ENCODE measurements around the gene ACTN1. TPM values are rescaled to one million over a fixed set of nuclear protein-coding genes. Genes with fewer than 3 reads are reported as not detected.

The ACTN1 gene
- total and polyA plus RNA-seq, 2 experiments from 2014 or later = 88.0 to 163 TPM

DNA sequence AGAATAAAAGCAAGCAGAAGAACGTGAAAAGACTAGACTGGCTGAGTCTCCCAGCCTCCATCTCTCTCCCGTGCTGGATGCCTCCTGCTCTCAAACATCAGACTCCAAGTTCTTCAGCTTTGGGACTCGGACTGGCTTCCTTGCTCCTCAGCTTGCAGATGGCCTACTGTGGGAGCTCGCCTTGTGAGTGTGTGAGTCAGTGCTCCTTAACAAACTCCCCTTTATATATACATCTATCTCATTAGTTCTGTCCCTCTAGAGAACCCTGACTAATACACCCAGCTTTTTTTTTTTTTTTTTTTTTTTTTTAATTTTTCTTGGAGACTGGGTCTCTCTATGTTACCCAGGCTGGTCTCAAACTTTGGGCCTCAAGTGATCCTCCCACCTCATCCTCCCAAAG is 46.9 kb downstream of the ACTN1 start:
- no peak overlapping the region for H3K27ac ChIP-seq
- H3K4me2 ChIP-seq = no peak overlapping the region
- TF ChIP-seq EZH2 (IDR thresholded peaks at IDR 0.05; ENCODE audit: borderline replicate concordance) (no peak), EZH2phosphoT487 (IDR thresholded peaks at IDR 0.05; ENCODE audit: low read depth, severe bottlenecking, unreplicated experiment) (no peak)
- TF ChIP-seq, protein P1, sequence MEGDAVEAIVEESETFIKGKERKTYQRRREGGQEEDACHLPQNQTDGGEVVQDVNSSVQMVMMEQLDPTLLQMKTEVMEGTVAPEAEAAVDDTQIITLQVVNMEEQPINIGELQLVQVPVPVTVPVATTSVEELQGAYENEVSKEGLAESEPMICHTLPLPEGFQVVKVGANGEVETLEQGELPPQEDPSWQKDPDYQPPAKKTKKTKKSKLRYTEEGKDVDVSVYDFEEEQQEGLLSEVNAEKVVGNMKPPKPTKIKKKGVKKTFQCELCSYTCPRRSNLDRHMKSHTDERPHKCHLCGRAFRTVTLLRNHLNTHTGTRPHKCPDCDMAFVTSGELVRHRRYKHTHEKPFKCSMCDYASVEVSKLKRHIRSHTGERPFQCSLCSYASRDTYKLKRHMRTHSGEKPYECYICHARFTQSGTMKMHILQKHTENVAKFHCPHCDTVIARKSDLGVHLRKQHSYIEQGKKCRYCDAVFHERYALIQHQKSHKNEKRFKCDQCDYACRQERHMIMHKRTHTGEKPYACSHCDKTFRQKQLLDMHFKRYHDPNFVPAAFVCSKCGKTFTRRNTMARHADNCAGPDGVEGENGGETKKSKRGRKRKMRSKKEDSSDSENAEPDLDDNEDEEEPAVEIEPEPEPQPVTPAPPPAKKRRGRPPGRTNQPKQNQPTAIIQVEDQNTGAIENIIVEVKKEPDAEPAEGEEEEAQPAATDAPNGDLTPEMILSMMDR (IDR thresholded peaks at IDR 0.05; ENCODE audit: poor library complexity) = no peak
- H3K36me3 ChIP-seq (replicated peaks; ENCODE audit: insufficient read depth, low read depth) = no peaks in the 10 kb centered on the region
- no peaks in the 10 kb centered on the region for H3K9me2 ChIP-seq (replicated peaks; ENCODE audit: insufficient read depth)
- peaks cover 21% of the 10 kb centered on the region for H3K4me1 ChIP-seq (ENCODE audit: insufficient read depth)
- WGBS (ENCODE audit: low lambda C conversion rate, missing lambda C conversion rate) = 86% methylated on average over 4 of the region's 4 CpGs
- DNase-seq (ENCODE audit: low spot score) = no peak
- H4K20me1 ChIP-seq (ENCODE audit: insufficient read depth, poor library complexity, severe bottlenecking) = peaks cover 28% of the 10 kb centered on the region
- H3K9me3 ChIP-seq (ENCODE audit: low read depth) = no peaks in the 10 kb centered on the region
- H2AFZ ChIP-seq = no peak overlapping the region
- H3K79me2 ChIP-seq = peaks cover 96% of the 10 kb centered on the region
- H3K27me3 ChIP-seq = no peaks in the 10 kb centered on the region
- H3K4me3 ChIP-seq = no peak overlapping the region

GRCh38 chr14:68931474-68932051 is 47.5 kb downstream of the ACTN1 start:
- TF ChIP-seq EZH2phosphoT487 (IDR thresholded peaks at IDR 0.05; ENCODE audit: low read depth, severe bottlenecking, unreplicated experiment) (no peak), EZH2 (IDR thresholded peaks at IDR 0.05; ENCODE audit: borderline replicate concordance) (no peak)
- TF ChIP-seq, protein P1 (IDR thresholded peaks at IDR 0.05; ENCODE audit: poor library complexity) = no peak
- no peaks in the 10 kb centered on the region for H3K9me2 ChIP-seq (replicated peaks; ENCODE audit: insufficient read depth)
- H3K27me3 ChIP-seq = no peaks in the 10 kb centered on the region
- H3K4me3 ChIP-seq = no peak overlapping the region
- peaks cover 17% of the 10 kb centered on the region for H3K4me1 ChIP-seq (ENCODE audit: insufficient read depth)
- H2AFZ ChIP-seq = no peak overlapping the region
- H3K27ac ChIP-seq = no peak overlapping the region
- no peaks in the 10 kb centered on the region for H3K9me3 ChIP-seq (ENCODE audit: low read depth)
- 90% methylated on average over 5 of the region's 5 CpGs for WGBS (ENCODE audit: low lambda C conversion rate, missing lambda C conversion rate)
- H3K79me2 ChIP-seq = peaks cover 96% of the 10 kb centered on the region
- H3K4me2 ChIP-seq = no peak overlapping the region
- H4K20me1 ChIP-seq (ENCODE audit: insufficient read depth, poor library complexity, severe bottlenecking) = peaks cover 30% of the 10 kb centered on the region
- H3K36me3 ChIP-seq (replicated peaks; ENCODE audit: insufficient read depth, low read depth) = no peaks in the 10 kb centered on the region
- DNase-seq (ENCODE audit: low spot score) = no peak

DNA sequence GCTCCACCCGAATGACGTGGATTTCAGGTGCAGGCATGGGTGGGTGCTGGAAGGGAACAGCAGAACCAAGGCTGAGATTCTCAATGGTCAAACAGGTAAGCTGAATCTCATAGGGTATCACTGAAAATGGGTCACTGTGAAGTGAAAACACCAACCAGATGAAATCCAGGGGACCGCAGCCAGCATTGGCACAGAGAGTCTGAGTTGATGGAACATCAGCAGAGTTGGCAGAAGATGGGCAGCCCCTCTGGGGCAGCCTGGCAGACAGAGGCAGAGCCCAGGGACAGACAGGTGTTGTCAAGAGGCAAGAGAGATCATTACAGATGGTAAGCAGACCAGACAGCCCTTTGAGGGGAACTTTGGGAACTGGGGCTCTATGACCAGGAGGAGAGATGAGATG is 48.0 kb downstream of the ACTN1 start:
- Histone ChIP-seq H3K4me3 (no peak overlapping the region), H4K20me1 (ENCODE audit: insufficient read depth, poor library complexity, severe bottlenecking) (peaks cover 30% of the 10 kb centered on the region), H3K4me1 (ENCODE audit: insufficient read depth) (peaks cover 13% of the 10 kb centered on the region), H3K9me2 (replicated peaks; ENCODE audit: insufficient read depth) (no peaks in the 10 kb centered on the region), H3K27ac (no peak overlapping the region), H3K4me2 (no peak overlapping the region), H3K9me3 (ENCODE audit: low read depth) (no peaks in the 10 kb centered on the region), H3K27me3 (no peaks in the 10 kb centered on the region), H2AFZ (no peak overlapping the region), H3K79me2 (peaks cover 96% of the 10 kb centered on the region), H3K36me3 (replicated peaks; ENCODE audit: insufficient read depth, low read depth) (no peaks in the 10 kb centered on the region)
- no peak for DNase-seq (ENCODE audit: low spot score)
- WGBS (ENCODE audit: low lambda C conversion rate, missing lambda C conversion rate) = 93% methylated on average over 3 of the region's 3 CpGs
- TF ChIP-seq EZH2phosphoT487 (IDR thresholded peaks at IDR 0.05; ENCODE audit: low read depth, severe bottlenecking, unreplicated experiment) (no peak), EZH2 (IDR thresholded peaks at IDR 0.05; ENCODE audit: borderline replicate concordance) (no peak)
- TF ChIP-seq, protein P1 (IDR thresholded peaks at IDR 0.05; ENCODE audit: poor library complexity) = no peak

Measured in hepatocyte (in vitro differentiated cells).